Measurements from ENCODE around the gene TMEM201. TPM values are rescaled to one million over a fixed set of nuclear protein-coding genes. Genes with fewer than 3 reads are reported as not detected.
A peak's percentile ranks its signal among the peaks of the same experiment; 100 is the strongest.
"Not testable (repeated sequence)": the region's sequence is repeated elsewhere in the genome, so short reads cannot be mapped to it uniquely, and the experiment has no call there.

Gene TMEM201
- total and polyA plus RNA-seq, 12 donors = 10.7 to 26.0 (median 18.2) TPM

DNA sequence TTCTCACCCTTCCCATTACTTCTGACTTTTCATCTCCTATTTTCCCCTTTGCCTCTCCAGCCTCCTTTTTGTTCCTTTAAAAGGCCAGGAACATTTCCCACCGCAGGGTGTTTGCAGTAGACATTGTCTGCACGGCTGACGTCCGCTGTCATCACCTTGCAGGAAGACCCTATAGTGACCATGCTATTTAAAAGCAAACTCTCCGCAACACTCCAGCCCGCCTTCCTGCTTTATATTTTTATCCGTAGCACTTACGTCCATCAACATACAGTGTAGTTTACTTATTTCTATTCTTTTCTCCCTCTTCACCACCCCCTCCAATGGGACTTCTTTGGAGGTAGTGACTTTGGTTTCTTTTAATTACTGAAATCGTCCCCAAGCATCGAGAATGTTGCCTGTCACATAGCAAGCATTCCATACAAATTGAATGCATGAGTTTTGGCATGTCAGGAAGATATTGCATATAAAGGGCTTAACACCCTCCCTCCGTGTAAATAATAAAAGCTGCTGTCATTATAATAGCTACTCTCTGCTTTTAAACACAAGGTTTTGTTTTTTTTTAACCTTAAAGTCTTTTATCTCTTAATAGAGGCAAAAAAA is 29.7 kb upstream of the TMEM201 start:
- no peaks in the 10 kb centered on the region for H3K9me3 ChIP-seq
- TF ChIP-seq CTCF (IDR thresholded peaks at IDR 0.05) = no peak
- no peaks in the 10 kb centered on the region for H3K27me3 ChIP-seq
- intact Hi-C loops (cut with DNase I) = no loop called here
- peaks cover 0 to 48% (median 9%) of the 10 kb centered on the region in 9 donors for H3K36me3 ChIP-seq
- DNase-seq = no peak
- no peak for ATAC-seq
- 36 to 55% methylated on average over 11 of the region's 11 CpGs for WGBS, 2 donors
- H3K27ac ChIP-seq = peak overlapping the region in 7 of 10 donors; percentile 21 to 69 (median 55)
- peaks cover 4 to 68% (median 41%) of the 10 kb centered on the region in 9 donors for H3K4me1 ChIP-seq
- H3K4me3 ChIP-seq = no peak overlapping the region

- Histone ChIP-seq H3K9me3 (no peaks in the 10 kb centered on the region), H3K4me1 (peaks cover 4 to 66% (median 41%) of the 10 kb centered on the region in 9 donors), H3K27ac (peak overlapping the region in 4 of 10 donors; percentile 8 to 68 (median 56)), H3K36me3 (peaks cover 0 to 42% (median 7%) of the 10 kb centered on the region in 9 donors), H3K27me3 (no peaks in the 10 kb centered on the region), H3K4me3 (no peak overlapping the region)
- no peak for DNase-seq
- no peak for TF ChIP-seq CTCF (IDR thresholded peaks at IDR 0.05)
- 62 to 65% methylated on average over 5 of the region's 5 CpGs for WGBS, 2 donors
- ATAC-seq = no peak
- intact Hi-C loops (cut with DNase I) = no loop called here
These were observed 29.0 kb upstream of the TMEM201 start for GRCh38 chr1:9559673-9560072.

GRCh38 chr1:9560090-9560489 is 28.6 kb upstream of the TMEM201 start:
- DNase-seq; ATAC-seq; H3K4me3 ChIP-seq; H3K9me3 ChIP-seq; intact Hi-C loops (cut with DNase I); H3K27me3 ChIP-seq: not testable (repeated sequence)
- Histone ChIP-seq H3K36me3 (peaks cover 0 to 39% (median 6%) of the 10 kb centered on the region in 9 donors), H3K27ac (peak overlapping the region in 4 of 10 donors; percentile 55 to 68 (median 61)), H3K4me1 (peaks cover 4 to 62% (median 41%) of the 10 kb centered on the region in 9 donors)
- WGBS, 2 donors = 93 to 96% methylated on average over 17 of the region's 17 CpGs

GRCh38 chr1:9561429-9561828 is 27.3 kb upstream of the TMEM201 start:
- Histone ChIP-seq H3K27me3 (no peaks in the 10 kb centered on the region), H3K36me3 (peaks cover 0 to 27% (median 0%) of the 10 kb centered on the region in 9 donors), H3K27ac (peak overlapping the region in 6 of 10 donors; percentile 33 to 68 (median 58)), H3K4me1 (peaks cover 4 to 49% (median 41%) of the 10 kb centered on the region in 9 donors), H3K9me3 (no peaks in the 10 kb centered on the region), H3K4me3 (peak overlapping the region in 1 of 10 donors; percentile 25)
- WGBS, 2 donors = 15% methylated on average over 3 of the region's 3 CpGs
- no peak for TF ChIP-seq CTCF (IDR thresholded peaks at IDR 0.05)
- intact Hi-C loops (cut with DNase I) = no loop called here
- peak in 1 of 2 donors; percentile 66 for DNase-seq
- peak; percentile 45 to 93 (median 92) for ATAC-seq

GRCh38 chr1:9569267-9569666 is 19.4 kb upstream of the TMEM201 start:
- Histone ChIP-seq H3K4me3 (no peak overlapping the region), H3K27me3 (no peaks in the 10 kb centered on the region), H3K36me3 (peaks cover 0 to 53% (median 5%) of the 10 kb centered on the region in 9 donors), H3K9me3 (no peaks in the 10 kb centered on the region), H3K27ac (no peak overlapping the region), H3K4me1 (peaks cover 0 to 12% (median 0%) of the 10 kb centered on the region in 9 donors)
- no peak for DNase-seq
- no peak for ATAC-seq
- intact Hi-C loops (cut with DNase I) = loop anchor here in 1 of 10 donors (2.0 kb wide), 1 partner anchor 70 kb away; no protein-coding TSS in a partner anchor
- no peak for TF ChIP-seq CTCF (IDR thresholded peaks at IDR 0.05)
- WGBS, 2 donors = 85 to 100% methylated on average over 1 of the region's 1 CpG

DNA sequence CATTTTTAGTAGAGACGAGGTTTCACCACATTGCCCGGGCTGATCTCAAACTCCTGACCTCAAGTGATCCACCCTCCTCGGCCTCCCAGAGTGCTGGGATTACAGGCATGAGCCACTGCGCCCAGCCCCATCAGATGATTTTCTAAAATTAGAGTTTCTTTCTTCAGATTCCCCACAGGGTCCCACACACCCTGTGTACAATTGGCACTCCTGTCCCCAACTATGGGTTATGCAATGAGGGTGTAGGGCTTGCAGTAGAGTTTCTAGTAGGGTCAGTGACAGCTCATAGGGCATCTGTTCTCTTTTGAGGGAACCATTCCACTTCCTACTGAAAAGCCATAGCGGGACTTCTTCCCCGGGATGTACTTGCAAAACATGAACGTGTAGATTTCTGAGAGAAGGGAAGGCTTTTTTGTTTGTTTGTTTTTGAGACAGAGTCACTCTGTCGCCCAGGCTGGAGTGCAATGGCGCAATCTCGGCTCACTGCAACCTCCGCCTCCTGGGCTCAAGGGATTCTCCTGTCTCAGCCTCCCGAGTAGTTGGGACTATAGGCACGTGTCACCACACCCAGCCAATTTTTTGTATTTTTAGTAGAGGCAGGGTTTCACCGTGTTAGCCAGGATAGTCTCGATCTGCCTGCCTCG is 17.7 kb upstream of the TMEM201 start:
- not testable (repeated sequence) for H3K9me3 ChIP-seq, H3K27me3 ChIP-seq, H3K27ac ChIP-seq, DNase-seq, H3K4me3 ChIP-seq
- ATAC-seq = peak in 1 of 8 donors; percentile 33
- Histone ChIP-seq H3K4me1 (peaks cover 0 to 12% (median 0%) of the 10 kb centered on the region in 9 donors), H3K36me3 (peaks cover 0 to 60% (median 5%) of the 10 kb centered on the region in 9 donors)
- 83 to 89% methylated on average over 16 of the region's 16 CpGs for WGBS, 2 donors
- intact Hi-C loops (cut with DNase I) = loop anchor here in 7 of 10 donors (5.0 to 10.0 kb wide), 5 partner anchors 34 to 306 kb away; partner anchors contain the start of genes SLC25A33 (in 1 of the 7) and SPSB1 (in 1 of the 7)
